ENCODE data around the gene GATA6. TPM values are rescaled to one million over a fixed set of nuclear protein-coding genes. Genes with fewer than 3 reads are reported as not detected.

The GATA6 gene
- total and polyA plus RNA-seq, 2 of the 13 experiments (the other 11 are each of a cell fraction or from before 2014, with no cell fraction given): 0.84 to 3.2 TPM

DNA sequence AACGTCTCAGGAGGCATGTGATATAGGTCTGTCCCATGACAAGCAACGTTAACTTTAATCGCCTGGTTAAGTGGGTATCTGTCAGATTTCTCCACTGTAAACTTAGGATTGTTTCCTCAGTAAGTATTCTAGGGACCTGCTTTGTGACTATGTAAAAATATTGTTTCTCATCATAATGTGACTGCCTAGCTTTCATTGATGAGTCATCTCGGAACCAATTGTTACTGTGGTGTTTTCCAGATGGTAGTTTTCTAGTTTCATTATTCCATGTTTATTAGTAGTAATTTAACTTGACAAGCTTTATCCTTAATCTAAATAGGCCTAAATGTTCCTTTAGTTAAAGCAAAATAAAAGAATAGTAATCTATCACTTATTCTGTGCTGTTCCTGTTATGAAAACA is 28.2 kb upstream of the GATA6 start (continued):
- no peak for TF ChIP-seq ZNF558 (CRISPR knock-in tag; IDR thresholded peaks at IDR 0.05; ENCODE audit: borderline replicate concordance)
- no peak for TF ChIP-seq BRD4 (CRISPR knock-in tag; IDR thresholded peaks at IDR 0.05)

DNA sequence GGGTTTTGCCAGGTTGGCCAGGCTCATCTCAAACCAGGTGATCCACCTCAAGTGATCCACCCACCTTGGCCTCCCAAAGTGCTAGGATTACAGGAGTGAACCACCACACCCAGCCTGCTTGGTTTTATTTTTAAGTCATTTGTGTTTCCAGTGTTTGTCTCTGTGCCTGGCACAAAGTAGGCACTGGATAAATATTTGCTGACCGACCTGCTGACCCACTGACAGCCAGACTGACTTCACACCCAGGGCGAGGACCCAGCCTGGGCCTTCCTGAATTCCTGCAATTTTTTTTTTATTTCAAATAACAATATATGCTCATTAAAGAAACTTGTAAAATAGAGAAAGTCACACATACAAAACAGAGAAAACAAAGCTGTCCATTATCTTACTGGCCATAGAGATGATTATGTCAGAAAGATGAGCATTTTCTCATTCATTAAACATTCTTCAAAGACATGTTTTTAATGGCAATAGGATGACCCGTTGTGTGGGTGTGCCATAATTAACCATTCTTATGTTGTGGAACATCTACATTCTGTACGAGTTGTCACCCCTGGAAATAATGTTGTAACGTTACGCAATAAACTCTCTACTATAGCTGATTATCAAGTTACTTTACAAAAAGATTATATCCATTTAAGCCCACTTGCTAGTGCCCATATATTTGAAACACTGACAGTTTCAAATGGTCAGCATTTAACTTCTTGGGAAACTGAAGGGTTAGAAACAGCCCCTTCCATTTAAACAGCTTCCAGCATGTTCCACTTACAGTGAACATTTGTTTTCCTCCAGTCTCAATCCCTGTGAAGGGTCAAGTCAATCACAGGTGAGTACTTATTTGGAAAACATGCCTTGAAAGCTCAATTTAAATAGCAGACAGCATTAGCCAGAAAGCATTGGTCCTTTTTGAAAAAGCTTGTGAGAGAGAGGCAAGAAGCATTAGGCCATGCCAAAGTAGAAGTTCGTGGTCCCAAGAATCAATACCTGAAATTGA is 25.7 kb upstream of the GATA6 start:
- H4K20me1 ChIP-seq (ENCODE audit: insufficient read depth, low read length): no peaks in the 10 kb centered on the region
- H3K4me2 ChIP-seq (ENCODE audit: low read depth, low read length): no peak overlapping the region
- FAIRE-seq (no peak), ATAC-seq (no peak), DNase-seq (ENCODE audit: low spot score) (no peak)
- WGBS (ENCODE audit: low lambda C conversion rate): 44% methylated on average over 7 of the region's 7 CpGs
- intact Hi-C loops (cut with micrococcal nuclease; ENCODE audit: unreplicated experiment): no loop called here
- TF ChIP-seq POLR2AphosphoS2 (IDR thresholded peaks at IDR 0.05; ENCODE audit: low read depth, low read length): no peak
- TF ChIP-seq CEBPB (IDR thresholded peaks at IDR 0.05; ENCODE audit: borderline replicate concordance, low read depth, low read length): peak; percentile 85
- H3K27me3 ChIP-seq (ENCODE audit: control insufficient read depth in 1 of 2, insufficient read depth in 2 of 2, low read length in 2 of 2): peaks cover 0 to 3% of the 10 kb centered on the region in 2 experiments; a peak in 1 of 5 replicates
- no peak overlapping the region for H3K9ac ChIP-seq (ENCODE audit: insufficient read depth, low read depth, low read length)
- H3K36me3 ChIP-seq (replicated peaks in 1 of 2; ENCODE audit: control insufficient read depth in 1 of 2, insufficient read depth in 2 of 2, low read length in 2 of 2): no peaks in the 10 kb centered on the region
- no peaks in the 10 kb centered on the region for H3K4me1 ChIP-seq (ENCODE audit: insufficient read depth, low read length)
- no peak overlapping the region for H3K27ac ChIP-seq (ENCODE audit: extremely low read length, insufficient read depth, low read length)
- no peak overlapping the region for H3K4me3 ChIP-seq (replicated peaks in 1 of 3; ENCODE audit: insufficient read depth in 1 of 3, low read depth in 2 of 3, low read length in 3 of 3)
- no peaks in the 10 kb centered on the region for H3K79me2 ChIP-seq (ENCODE audit: insufficient read depth, low read length)
- BruUV-seq (replicated peaks): no TSS peak
- H2AFZ ChIP-seq (ENCODE audit: low read length): no peak overlapping the region
- in situ Hi-C loops (cut with HindIII; ENCODE audit: extremely low pct_ligation_motif_present, low pct_unique_long_range_greater_than_20kb): no loop called here
- no peaks in the 10 kb centered on the region for H3K9me3 ChIP-seq (ENCODE audit: low read length)
- ChIA-PET POLR2A (no interaction called here), CTCF (ENCODE audit: low intra/inter-chr PET ratio, low total read pairs) (no interaction called here)

DNA sequence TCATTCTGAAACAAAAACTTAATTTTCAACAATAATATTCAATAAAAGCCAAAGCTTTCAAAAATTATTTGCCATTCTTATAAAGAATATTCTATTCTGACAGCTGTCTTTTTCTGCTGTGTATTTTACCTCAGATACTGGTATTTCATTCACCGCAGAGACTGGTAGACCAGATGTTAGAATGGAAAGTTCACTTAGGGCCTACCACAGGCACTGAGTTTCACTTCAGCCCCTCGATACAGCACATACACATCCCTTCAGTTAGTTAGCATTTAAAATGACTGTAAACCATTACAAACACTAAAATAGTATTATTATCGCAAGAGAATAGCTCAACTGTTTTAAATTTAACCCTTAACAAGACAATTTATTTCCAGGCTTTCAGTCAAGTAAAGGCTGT is 24.2 kb upstream of the GATA6 start:
- WGBS (ENCODE audit: low lambda C conversion rate): 45% methylated on average over 3 of the region's 3 CpGs
- intact Hi-C loops (cut with micrococcal nuclease; ENCODE audit: unreplicated experiment): no loop called here
- Histone ChIP-seq H3K36me3 (replicated peaks in 1 of 2; ENCODE audit: control insufficient read depth in 1 of 2, insufficient read depth in 2 of 2, low read length in 2 of 2) (no peaks in the 10 kb centered on the region), H3K4me1 (ENCODE audit: insufficient read depth, low read length) (no peaks in the 10 kb centered on the region), H3K4me2 (ENCODE audit: low read depth, low read length) (no peak overlapping the region), H3K79me2 (ENCODE audit: insufficient read depth, low read length) (no peaks in the 10 kb centered on the region), H3K9me3 (ENCODE audit: low read length) (no peaks in the 10 kb centered on the region), H3K4me3 (replicated peaks in 1 of 3; ENCODE audit: insufficient read depth in 1 of 3, low read depth in 2 of 3, low read length in 3 of 3) (no peak overlapping the region), H3K27ac (ENCODE audit: extremely low read length, insufficient read depth, low read length) (no peak overlapping the region), H4K20me1 (ENCODE audit: insufficient read depth, low read length) (no peaks in the 10 kb centered on the region), H3K27me3 (ENCODE audit: control insufficient read depth in 1 of 2, insufficient read depth in 2 of 2, low read length in 2 of 2) (peaks cover 0 to 3% of the 10 kb centered on the region in 2 experiments; a peak in 1 of 5 replicates), H3K9ac (ENCODE audit: insufficient read depth, low read depth, low read length) (no peak overlapping the region), H2AFZ (ENCODE audit: low read length) (no peak overlapping the region)
- ChIA-PET POLR2A (no interaction called here), CTCF (ENCODE audit: low intra/inter-chr PET ratio, low total read pairs) (no interaction called here)
- in situ Hi-C loops (cut with HindIII; ENCODE audit: extremely low pct_ligation_motif_present, low pct_unique_long_range_greater_than_20kb): no loop called here
- BruUV-seq (replicated peaks): no TSS peak
- FAIRE-seq (no peak), DNase-seq (ENCODE audit: low spot score) (no peak), ATAC-seq (no peak)
- no peak for TF ChIP-seq ZNF296 (CRISPR knock-in tag; conservative IDR thresholded peaks at IDR 0.05)
- TF ChIP-seq, protein P1, sequence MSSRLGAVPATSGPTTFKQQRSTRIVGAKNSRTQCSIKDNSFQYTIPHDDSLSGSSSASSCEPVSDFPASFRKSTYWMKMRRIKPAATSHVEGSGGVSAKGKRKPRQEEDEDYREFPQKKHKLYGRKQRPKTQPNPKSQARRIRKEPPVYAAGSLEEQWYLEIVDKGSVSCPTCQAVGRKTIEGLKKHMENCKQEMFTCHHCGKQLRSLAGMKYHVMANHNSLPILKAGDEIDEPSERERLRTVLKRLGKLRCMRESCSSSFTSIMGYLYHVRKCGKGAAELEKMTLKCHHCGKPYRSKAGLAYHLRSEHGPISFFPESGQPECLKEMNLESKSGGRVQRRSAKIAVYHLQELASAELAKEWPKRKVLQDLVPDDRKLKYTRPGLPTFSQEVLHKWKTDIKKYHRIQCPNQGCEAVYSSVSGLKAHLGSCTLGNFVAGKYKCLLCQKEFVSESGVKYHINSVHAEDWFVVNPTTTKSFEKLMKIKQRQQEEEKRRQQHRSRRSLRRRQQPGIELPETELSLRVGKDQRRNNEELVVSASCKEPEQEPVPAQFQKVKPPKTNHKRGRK (CRISPR knock-in tag; IDR thresholded peaks at IDR 0.05): no peak
- TF ChIP-seq, protein P2, sequence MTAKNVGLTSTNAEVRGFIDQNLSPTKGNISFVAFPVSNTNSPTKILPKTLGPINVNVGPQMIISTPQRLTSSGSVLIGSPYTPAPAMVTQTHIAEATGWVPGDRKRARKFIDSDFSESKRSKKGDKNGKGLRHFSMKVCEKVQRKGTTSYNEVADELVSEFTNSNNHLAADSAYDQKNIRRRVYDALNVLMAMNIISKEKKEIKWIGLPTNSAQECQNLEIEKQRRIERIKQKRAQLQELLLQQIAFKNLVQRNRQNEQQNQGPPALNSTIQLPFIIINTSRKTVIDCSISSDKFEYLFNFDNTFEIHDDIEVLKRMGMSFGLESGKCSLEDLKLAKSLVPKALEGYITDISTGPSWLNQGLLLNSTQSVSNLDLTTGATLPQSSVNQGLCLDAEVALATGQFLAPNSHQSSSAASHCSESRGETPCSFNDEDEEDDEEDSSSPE (CRISPR knock-in tag; IDR thresholded peaks at IDR 0.05): no peak
- TF ChIP-seq NPAS2 (CRISPR knock-in tag; IDR thresholded peaks at IDR 0.05; ENCODE audit: borderline replicate concordance): no peak
- no peak for TF ChIP-seq ZBTB3 (CRISPR knock-in tag; IDR thresholded peaks at IDR 0.05; ENCODE audit: borderline replicate concordance, low read depth)
